WTC11 (cell line): ENCODE data around the gene GRAMD1B.

Experiments used
- AR ChIP-seq: fragments of 250-450 bp; sonication (Bioruptor Pico); IDR thresholded peaks from 2 replicates; pipeline ENCODE4 v1.9.0; 2021; ENCODE audit warnings: mild to moderate bottlenecking
- CTCF ChIP-seq: fragments of 200-600 bp; IDR thresholded peaks from 2 replicates; pipeline ENCODE4 v1.8.0; 2022; ENCODE audit warnings: antibody characterized with exemption
- ETV6 ChIP-seq: sonication (generic); formaldehyde crosslinking; IDR thresholded peaks from 2 replicates; pipeline ENCODE4 v1.8.1; 2022; ENCODE audit warnings: mild to moderate bottlenecking, missing genetic modification reagents
- MXD4 ChIP-seq: fragments of 250-450 bp; sonication (Bioruptor Pico); IDR thresholded peaks from 2 replicates; pipeline ENCODE4 v1.8.0; 2021; ENCODE audit warnings: mild to moderate bottlenecking, moderate library complexity, borderline replicate concordance
- ZNF232 ChIP-seq: sonication (generic); formaldehyde crosslinking; IDR thresholded peaks from 2 replicates; pipeline ENCODE4 v1.8.0; 2022; ENCODE audit warnings: mild to moderate bottlenecking, missing genetic modification reagents

GRCh38 chr11:123439616-123440015, 9.5 kb downstream of the GRAMD1B start:
- TF ChIP-seq ETV6: no peak
- no peak for TF ChIP-seq CTCF
- TF ChIP-seq ZNF232 (CRISPR knock-in tag): no peak
- no peak for TF ChIP-seq AR (CRISPR knock-in tag)
- no peak for TF ChIP-seq MXD4
